ENCODE data around the gene MUC6. TPM values are rescaled to one million over a fixed set of nuclear protein-coding genes. Genes with fewer than 3 reads are reported as not detected.

The MUC6 gene
- total and polyA plus RNA-seq, 9 of the 15 experiments (the other 6 are each of a cell fraction or from before 2014, with no cell fraction given) = not detected

GRCh38 chr11:1055109-1055703 is 18.7 kb upstream of the MUC6 start:
- Histone ChIP-seq H3K4me3 (no peak overlapping the region), H3K4me2 (ENCODE audit: insufficient read depth, low read length) (no peak overlapping the region), H3K79me2 (ENCODE audit: control insufficient read depth, insufficient read depth, low read length) (no peaks in the 10 kb centered on the region), H3K9ac (ENCODE audit: insufficient read depth in 1 of 2, low read depth in 2 of 2, low read length in 2 of 2) (no peak overlapping the region), H2AFZ (ENCODE audit: low read depth, low read length) (no peak overlapping the region), H4K20me1 (replicated peaks; ENCODE audit: control insufficient read depth, insufficient read depth, low read length) (peaks cover 17% of the 10 kb centered on the region; the same call in 1 of the 2 replicates), H3K27me3 (ENCODE audit: control insufficient read depth in 2 of 2, insufficient read depth in 2 of 2, low read length in 2 of 2) (peaks cover 38 to 94% of the 10 kb centered on the region in 2 experiments), H3K9me3 (replicated peaks; ENCODE audit: control insufficient read depth, insufficient read depth, low read depth, low read length) (no peaks in the 10 kb centered on the region), H3K36me3 (ENCODE audit: control insufficient read depth, insufficient read depth, low read length) (no peaks in the 10 kb centered on the region), H3K9me1 (ENCODE audit: control insufficient read depth, insufficient read depth, low read length) (no peaks in the 10 kb centered on the region), H3K27ac (ENCODE audit: extremely low read depth, low read depth, low read length) (no peak overlapping the region), H3K4me1 (replicated peaks in 1 of 2; ENCODE audit: control insufficient read depth in 2 of 2, insufficient read depth in 2 of 2, low read length in 2 of 2) (peaks cover 0 to 45% of the 10 kb centered on the region in 2 experiments; a peak in 3 of 5 replicates)
- intact Hi-C loops (cut with micrococcal nuclease) = no loop called here
- DNase-seq (ENCODE audit: extremely low read depth in 1 of 4, low spot score in 3 of 4) (no peak), ATAC-seq (no peak), FAIRE-seq (no peak)
- no TSS peak for BruUV-seq (replicated peaks)
- no peak for TF ChIP-seq ZNF282 (CRISPR knock-in tag; IDR thresholded peaks at IDR 0.05)
- TF ChIP-seq ZNF134 (CRISPR knock-in tag; conservative IDR thresholded peaks at IDR 0.05) = no peak
- TF ChIP-seq SRSF7 (optimal IDR thresholded peaks at IDR 0.05; ENCODE audit: low read depth, low read length) = no peak
- no peak for TF ChIP-seq RBFOX2 (IDR thresholded peaks at IDR 0.05; ENCODE audit: low read depth, low read length)
- TF ChIP-seq GTF2A2 (tag; IDR thresholded peaks at IDR 0.05) = no peak
- TF ChIP-seq JUN (IDR thresholded peaks at IDR 0.05; ENCODE audit: borderline replicate concordance, low read depth, low read length) = no peak
- no peak for TF ChIP-seq JUN (CRISPR knock-in tag; IDR thresholded peaks at IDR 0.05; ENCODE audit: borderline replicate concordance)
- no peak for TF ChIP-seq EGR1 (conservative IDR thresholded peaks at IDR 0.05)
- TF ChIP-seq ZNF75A (CRISPR knock-in tag; IDR thresholded peaks at IDR 0.05) = no peak
- TF ChIP-seq ATF4 (CRISPR knock-in tag; IDR thresholded peaks at IDR 0.05) = no peak
- no peak for TF ChIP-seq E2F6 (IDR thresholded peaks at IDR 0.05; ENCODE audit: borderline replicate concordance in 1 of 2, extremely low read depth in 1 of 2, insufficient read depth in 1 of 2, insufficient read length in 1 of 2, low read depth in 1 of 2, low read length in 1 of 2, poor library complexity in 1 of 2, severe bottlenecking in 1 of 2)
- no peak for TF ChIP-seq BMI1 (IDR thresholded peaks at IDR 0.05; ENCODE audit: low read length)
- ChIA-PET CTCF (ENCODE audit: low intra/inter-chr PET ratio) (interaction anchor here (0.6 to 1.3 kb wide), 2 partner anchors 204 to 730 kb away, joined by 3 to 4 read pairs; no protein-coding TSS in a partner anchor), POLR2A (interaction anchor here (0.6 kb wide), 1 partner anchor 235 kb away, joined by 4 read pairs; no protein-coding TSS in a partner anchor)
- 0% methylated on average over 17 of the region's 17 CpGs for WGBS (ENCODE audit: insufficient coverage, low coverage, missing lambda C conversion rate)
- in situ Hi-C loops (cut with MboI) = no loop called here

Measured in K562 (cell line).